GM23248 (cell line): ENCODE results near the gene GOSR1.

Source experiments
- EZH2 ChIP-seq: fragments of 200-600 bp; sonication (generic); IDR thresholded peaks from 2 replicates; pipeline ENCODE4 v1.6.1; 2018; ENCODE audit warnings: antibody characterized with exemption, mild to moderate bottlenecking; ENCODE audit not compliant: insufficient read depth, poor library complexity, severe bottlenecking
- EZH2phosphoT487 ChIP-seq: fragments of 200-600 bp; sonication (generic); IDR thresholded peaks from 2 replicates; pipeline ENCODE4 v1.6.1; 2018; ENCODE audit warnings: antibody characterized with exemption, moderate library complexity, mild to moderate bottlenecking, low read depth; ENCODE audit not compliant: insufficient read depth

DNA sequence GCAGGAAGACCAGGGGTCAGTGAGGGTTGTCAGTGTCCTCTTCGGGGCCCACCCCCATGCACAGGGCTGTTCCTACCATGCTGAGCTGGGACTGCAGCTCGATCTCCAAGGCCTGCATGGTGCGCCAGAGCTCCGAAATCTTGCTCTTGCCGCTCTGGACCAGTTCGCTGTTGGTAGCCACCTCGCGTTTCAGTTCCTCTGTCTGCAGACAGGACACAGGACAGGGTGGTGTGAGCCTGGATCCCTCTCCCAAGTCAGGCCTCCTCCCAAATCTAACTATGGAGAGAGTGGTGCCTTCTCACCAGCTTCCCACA lies 90.9 kb downstream of the GOSR1 start:
- no peak for TF ChIP-seq EZH2
- no peak for TF ChIP-seq EZH2phosphoT487
